ENCODE measurements around the gene HS6ST3. TPM values are rescaled to one million over a fixed set of nuclear protein-coding genes. Genes with fewer than 3 reads are reported as not detected.

HS6ST3 gene
- total and polyA plus RNA-seq, 2 of the 13 experiments (the other 11 are each of a cell fraction or from before 2014, with no cell fraction given), result not detected

DNA sequence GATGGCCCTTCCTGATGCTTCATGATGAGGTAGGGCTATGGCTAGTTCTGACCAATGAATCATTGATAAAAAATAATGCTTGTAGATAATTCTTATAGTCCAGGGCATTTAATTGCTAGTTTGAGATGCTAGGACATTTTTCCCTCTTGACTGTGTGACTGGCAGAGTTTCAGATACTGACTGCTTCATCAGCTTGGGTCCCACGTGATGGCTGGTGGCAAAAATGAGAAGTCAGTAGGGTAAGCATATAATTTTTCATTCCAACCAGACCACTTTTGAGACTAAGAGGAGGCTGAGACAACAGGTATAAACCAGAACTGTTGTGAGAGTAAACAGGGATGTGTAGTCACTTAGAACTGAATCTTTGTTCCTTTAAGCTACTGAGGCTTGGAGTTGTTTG lies 183.3 kb downstream of the HS6ST3 start:
- ATAC-seq (no peak), FAIRE-seq (no peak), DNase-seq (ENCODE audit: low spot score) (no peak)
- Histone ChIP-seq H4K20me1 (ENCODE audit: insufficient read depth, low read length) (no peaks in the 10 kb centered on the region), H3K9me3 (ENCODE audit: low read length) (no peaks in the 10 kb centered on the region), H3K79me2 (ENCODE audit: insufficient read depth, low read length) (no peaks in the 10 kb centered on the region), H3K9ac (ENCODE audit: insufficient read depth, low read depth, low read length) (no peak overlapping the region), H3K27me3 (ENCODE audit: control insufficient read depth in 1 of 2, insufficient read depth in 2 of 2, low read length in 2 of 2) (no peaks in the 10 kb centered on the region), H3K27ac (ENCODE audit: extremely low read length, insufficient read depth, low read length) (no peak overlapping the region), H2AFZ (ENCODE audit: low read length) (no peak overlapping the region), H3K4me3 (replicated peaks in 1 of 3; ENCODE audit: insufficient read depth in 1 of 3, low read depth in 2 of 3, low read length in 3 of 3) (no peak overlapping the region), H3K4me2 (ENCODE audit: low read depth, low read length) (no peak overlapping the region), H3K4me1 (ENCODE audit: insufficient read depth, low read length) (no peaks in the 10 kb centered on the region), H3K36me3 (replicated peaks in 1 of 2; ENCODE audit: control insufficient read depth in 1 of 2, insufficient read depth in 2 of 2, low read length in 2 of 2) (no peaks in the 10 kb centered on the region)
- no TSS peak for BruUV-seq (replicated peaks)
- in situ Hi-C loops (cut with HindIII; ENCODE audit: extremely low pct_ligation_motif_present, low pct_unique_long_range_greater_than_20kb), result no loop called here
- ChIA-PET CTCF (ENCODE audit: low intra/inter-chr PET ratio, low total read pairs) (no interaction called here), POLR2A (no interaction called here)
- no peak for TF ChIP-seq NFYC (CRISPR knock-in tag; IDR thresholded peaks at IDR 0.05)
- no peak for TF ChIP-seq TOPORS (CRISPR knock-in tag; IDR thresholded peaks at IDR 0.05)
- intact Hi-C loops (cut with micrococcal nuclease; ENCODE audit: unreplicated experiment), result no loop called here
- 0% methylated on average over 1 of the region's 1 CpG for WGBS (ENCODE audit: low lambda C conversion rate)

GRCh38 chr13:96274046-96274445 lies 184.1 kb downstream of the HS6ST3 start:
- Histone ChIP-seq H4K20me1 (ENCODE audit: insufficient read depth, low read length) (no peaks in the 10 kb centered on the region), H3K27me3 (ENCODE audit: control insufficient read depth in 1 of 2, insufficient read depth in 2 of 2, low read length in 2 of 2) (no peaks in the 10 kb centered on the region), H3K27ac (ENCODE audit: extremely low read length, insufficient read depth, low read length) (no peak overlapping the region), H3K4me1 (ENCODE audit: insufficient read depth, low read length) (no peaks in the 10 kb centered on the region), H3K79me2 (ENCODE audit: insufficient read depth, low read length) (no peaks in the 10 kb centered on the region), H3K4me2 (ENCODE audit: low read depth, low read length) (no peak overlapping the region), H3K4me3 (replicated peaks in 1 of 3; ENCODE audit: insufficient read depth in 1 of 3, low read depth in 2 of 3, low read length in 3 of 3) (no peak overlapping the region), H3K9ac (ENCODE audit: insufficient read depth, low read depth, low read length) (no peak overlapping the region), H3K9me3 (ENCODE audit: low read length) (no peaks in the 10 kb centered on the region), H2AFZ (ENCODE audit: low read length) (no peak overlapping the region), H3K36me3 (replicated peaks in 1 of 2; ENCODE audit: control insufficient read depth in 1 of 2, insufficient read depth in 2 of 2, low read length in 2 of 2) (no peaks in the 10 kb centered on the region)
- ATAC-seq, result no peak
- BruUV-seq (replicated peaks), result no TSS peak
- in situ Hi-C loops (cut with HindIII; ENCODE audit: extremely low pct_ligation_motif_present, low pct_unique_long_range_greater_than_20kb) (no loop called here), intact Hi-C loops (cut with micrococcal nuclease; ENCODE audit: unreplicated experiment) (no loop called here)
- no peak for DNase-seq (ENCODE audit: low spot score)
- ChIA-PET CTCF (ENCODE audit: low intra/inter-chr PET ratio, low total read pairs) (no interaction called here), POLR2A (no interaction called here)
- TF ChIP-seq IRF2 (CRISPR knock-in tag; IDR thresholded peaks at IDR 0.05) (no peak), POGZ (CRISPR knock-in tag; IDR thresholded peaks at IDR 0.05) (no peak), HHEX (CRISPR knock-in tag; IDR thresholded peaks at IDR 0.05) (no peak), NFYC (CRISPR knock-in tag; IDR thresholded peaks at IDR 0.05) (no peak), ZNF124 (CRISPR knock-in tag; IDR thresholded peaks at IDR 0.05) (no peak), PAWR (CRISPR knock-in tag; IDR thresholded peaks at IDR 0.05; ENCODE audit: borderline replicate concordance) (no peak), BCLAF1 (IDR thresholded peaks at IDR 0.05) (no peak), KLF13 (CRISPR knock-in tag; IDR thresholded peaks at IDR 0.05) (no peak)
- TF ChIP-seq, protein P1, sequence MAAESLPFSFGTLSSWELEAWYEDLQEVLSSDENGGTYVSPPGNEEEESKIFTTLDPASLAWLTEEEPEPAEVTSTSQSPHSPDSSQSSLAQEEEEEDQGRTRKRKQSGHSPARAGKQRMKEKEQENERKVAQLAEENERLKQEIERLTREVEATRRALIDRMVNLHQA (CRISPR knock-in tag; IDR thresholded peaks at IDR 0.05), result no peak
- TF ChIP-seq, protein P2, sequence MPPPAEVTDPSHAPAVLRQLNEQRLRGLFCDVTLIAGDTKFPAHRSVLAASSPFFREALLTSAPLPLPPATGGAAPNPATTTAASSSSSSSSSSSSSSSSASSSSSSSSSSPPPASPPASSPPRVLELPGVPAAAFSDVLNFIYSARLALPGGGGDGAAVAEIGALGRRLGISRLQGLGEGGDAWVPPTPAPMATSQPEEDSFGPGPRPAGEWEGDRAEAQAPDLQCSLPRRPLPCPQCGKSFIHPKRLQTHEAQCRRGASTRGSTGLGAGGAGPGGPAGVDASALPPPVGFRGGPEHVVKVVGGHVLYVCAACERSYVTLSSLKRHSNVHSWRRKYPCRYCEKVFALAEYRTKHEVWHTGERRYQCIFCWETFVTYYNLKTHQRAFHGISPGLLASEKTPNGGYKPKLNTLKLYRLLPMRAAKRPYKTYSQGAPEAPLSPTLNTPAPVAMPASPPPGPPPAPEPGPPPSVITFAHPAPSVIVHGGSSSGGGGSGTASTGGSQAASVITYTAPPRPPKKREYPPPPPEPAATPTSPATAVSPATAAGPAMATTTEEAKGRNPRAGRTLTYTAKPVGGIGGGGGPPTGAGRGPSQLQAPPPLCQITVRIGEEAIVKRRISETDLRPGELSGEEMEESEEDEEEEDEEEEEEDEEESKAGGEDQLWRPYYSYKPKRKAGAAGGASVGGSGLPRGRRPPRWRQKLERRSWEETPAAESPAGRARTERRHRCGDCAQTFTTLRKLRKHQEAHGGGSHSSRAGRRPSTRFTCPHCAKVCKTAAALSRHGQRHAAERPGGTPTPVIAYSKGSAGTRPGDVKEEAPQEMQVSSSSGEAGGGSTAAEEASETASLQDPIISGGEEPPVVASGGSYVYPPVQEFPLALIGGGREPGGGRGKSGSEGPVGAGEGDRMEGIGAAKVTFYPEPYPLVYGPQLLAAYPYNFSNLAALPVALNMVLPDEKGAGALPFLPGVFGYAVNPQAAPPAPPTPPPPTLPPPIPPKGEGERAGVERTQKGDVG (CRISPR knock-in tag; IDR thresholded peaks at IDR 0.05; ENCODE audit: borderline replicate concordance), result no peak
- WGBS (ENCODE audit: low lambda C conversion rate), result 4% methylated on average over 2 of the region's 2 CpGs
- no peak for FAIRE-seq
